Subcutaneous preadipocyte (primary cell): ENCODE data around the gene CD27. TPM values are rescaled to one million over a fixed set of nuclear protein-coding genes. Genes with fewer than 3 reads are reported as not detected.

Source experiments
- total RNA-seq: library from RNA; depleted of rRNA; stranded (reverse); fragments of >200 nt; gene quantifications from 2 replicates; pipeline ENCODE4 v1.2.3, GENCODE V29; 2012

Gene CD27
- total RNA-seq: not detected in 2 replicates

GRCh38 chr12:6444704-6445688, at the start of gene CD27:
CD27 (plus strand) TSS chr12:6444955; CDS start chr12:6445096, 141 bp downstream.

GRCh38 chr12:6451348-6452244, 6.8 kb downstream of the CD27 start, which contains the start of gene TAPBPL:
TAPBPL (plus strand) TSS chr12:6452042; CDS start chr12:6452249, 207 bp downstream.

DNA sequence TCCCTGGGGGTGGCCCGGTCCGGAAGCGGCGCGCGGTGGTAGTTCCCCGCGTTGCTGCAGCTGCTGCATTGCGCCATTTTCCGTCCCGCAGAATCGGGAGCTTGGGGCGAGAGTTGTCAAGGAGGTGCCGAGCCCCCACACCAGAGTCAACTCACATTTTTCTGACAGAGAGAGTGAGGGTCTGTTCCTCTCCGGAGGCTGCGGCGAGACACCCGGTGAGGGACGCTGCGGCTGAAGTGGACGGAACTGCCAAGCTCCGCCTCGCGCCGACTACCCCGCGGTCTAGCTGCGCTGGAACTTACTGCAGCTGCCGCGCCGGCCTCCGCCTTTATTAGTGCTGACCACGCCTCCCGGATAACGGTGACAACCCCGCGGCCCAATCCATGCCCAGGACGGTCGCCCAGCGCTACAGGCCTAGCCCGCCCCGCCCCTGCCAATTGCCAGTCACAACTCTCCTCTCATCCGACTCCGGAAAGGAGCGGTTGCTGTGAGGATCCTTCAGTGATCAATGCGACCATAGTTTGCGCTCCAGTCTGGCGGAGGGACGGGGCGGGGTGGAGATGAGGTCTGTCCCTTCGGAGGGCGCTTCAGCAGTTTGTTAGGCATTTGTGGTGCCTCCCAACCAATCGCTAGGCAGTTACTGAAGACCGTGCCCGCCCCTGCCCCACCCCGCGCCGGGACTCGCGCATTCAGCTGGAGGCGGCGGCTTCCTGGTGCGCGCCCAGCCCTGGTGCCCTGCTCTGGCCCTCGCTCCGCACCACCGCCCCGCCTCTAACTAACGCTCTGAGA, 25.8 kb downstream of the CD27 start, which contains the start of gene VAMP1:
VAMP1 (minus strand) TSS at position 303 of the 789 bp plus-strand sequence; CDS start at position 157, 146 bp downstream.

DNA sequence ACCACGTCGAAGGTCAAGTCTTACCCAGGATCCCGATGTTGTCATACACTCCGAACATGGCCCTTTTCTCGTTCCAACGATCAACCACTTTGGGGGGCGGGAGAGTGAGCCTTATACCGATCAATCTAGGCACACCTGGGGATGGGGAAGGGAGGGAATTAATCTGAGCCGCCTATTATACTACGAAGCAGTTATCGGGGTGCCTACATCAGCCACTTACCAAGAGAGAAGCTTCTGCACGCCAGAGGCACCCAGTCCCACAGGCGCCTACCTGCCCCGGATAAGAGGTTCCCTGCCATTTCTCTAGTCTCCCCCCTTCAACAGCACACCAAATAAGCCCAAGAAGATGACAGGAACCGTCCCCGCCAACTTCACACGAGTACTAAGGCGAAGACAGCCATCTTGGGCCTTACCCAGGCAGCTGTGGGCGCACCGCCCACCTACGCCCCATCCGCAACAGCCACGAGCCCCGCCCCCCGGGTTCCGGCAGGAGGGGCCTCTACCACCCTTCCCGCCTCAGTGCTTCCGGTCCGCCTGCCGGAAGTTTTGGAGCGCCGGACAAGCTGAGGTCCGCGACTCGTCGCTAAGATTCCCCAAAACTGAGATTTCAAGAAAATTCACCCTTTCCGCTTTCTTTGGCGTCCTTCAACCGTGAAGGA, 48.2 kb downstream of the CD27 start, which contains the start of gene MRPL51:
MRPL51 (minus strand) TSS at position 425 of the 659 bp plus-strand sequence; CDS start at position 299, 126 bp downstream.

DNA sequence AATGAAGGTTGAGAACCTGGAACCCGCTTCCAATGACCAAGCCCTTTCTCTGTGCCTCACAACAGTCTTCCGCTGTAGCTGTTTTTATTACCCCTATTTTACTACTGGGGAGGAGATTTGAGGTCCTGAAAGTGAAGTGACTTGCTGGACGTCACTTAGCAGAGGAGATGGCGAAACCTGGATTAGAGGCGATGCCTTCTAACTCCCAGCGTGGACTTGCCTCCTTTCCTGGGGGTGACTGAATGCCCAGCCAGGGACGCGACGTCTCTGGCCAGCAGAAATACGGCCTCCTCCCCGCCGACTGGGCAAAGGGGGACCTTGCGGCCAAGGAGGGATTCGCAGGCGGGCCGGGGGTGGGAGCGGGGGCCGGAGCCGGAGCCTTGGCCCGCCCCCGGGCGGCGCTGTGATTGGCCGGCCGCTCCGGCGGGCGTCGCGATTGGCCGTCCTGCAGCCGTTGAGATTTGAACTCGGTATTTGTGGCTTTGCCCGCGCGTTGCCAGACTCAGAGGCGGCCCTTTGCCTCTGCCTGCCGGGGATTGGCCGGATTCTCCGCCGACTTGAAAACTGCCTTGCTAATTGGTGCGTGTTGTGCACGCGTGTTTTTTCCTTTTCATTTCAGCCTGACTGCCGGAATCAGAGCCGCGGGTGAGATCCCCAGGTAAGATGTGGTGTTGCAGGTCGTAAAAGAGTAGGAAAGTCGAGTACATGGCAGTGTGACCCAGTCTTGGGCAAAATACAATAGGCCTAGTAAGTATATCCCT, 48.9 kb downstream of the CD27 start, which contains the start of gene NCAPD2:
NCAPD2 (plus strand) TSS at position 606 of the 761 bp plus-strand sequence. CDS start 997 bp downstream, outside the sequence.

Other genes with a start within 250 kb of the CD27 start
- gene CD9, start 244.6 kb upstream of the CD27 start, total RNA-seq: 117 and 128 TPM in 2 replicates
- under 0.01 and 0.20 TPM in 2 replicates for gene PLEKHG6, start 134.3 kb upstream of the CD27 start, total RNA-seq
- 236 and 316 TPM in 2 replicates for gene TNFRSF1A, start 102.9 kb upstream of the CD27 start, total RNA-seq
- gene SCNN1A, start 69.4 kb upstream of the CD27 start, total RNA-seq: under 0.01 TPM in 2 replicates
- 95.6 and 108 TPM in 2 replicates for gene LTBR, start 60.8 kb upstream of the CD27 start, total RNA-seq
- gene TAPBPL, start 7.1 kb downstream of the CD27 start, total RNA-seq: 3.9 and 6.2 TPM in 2 replicates
- gene VAMP1, start 25.7 kb downstream of the CD27 start, total RNA-seq: 3.9 and 9.2 TPM in 2 replicates
- gene MRPL51, start 48.3 kb downstream of the CD27 start, total RNA-seq: 75.3 and 87.5 TPM in 2 replicates
- 70.9 and 92.9 TPM in 2 replicates for gene NCAPD2, start 49.1 kb downstream of the CD27 start, total RNA-seq
- 8,341 and 11,860 TPM in 2 replicates for gene GAPDH, start 89.6 kb downstream of the CD27 start, total RNA-seq
- 11.0 and 14.5 TPM in 2 replicates for gene IFFO1, start 111.1 kb downstream of the CD27 start, total RNA-seq
- gene NOP2, start 123.3 kb downstream of the CD27 start, total RNA-seq: 22.4 and 33.8 TPM in 2 replicates
- 165 and 208 TPM in 2 replicates for gene CHD4, start 162.4 kb downstream of the CD27 start, total RNA-seq
- not detected in 2 replicates for gene LPAR5, start 191.0 kb downstream of the CD27 start, total RNA-seq
- gene ACRBP, start 202.5 kb downstream of the CD27 start, total RNA-seq: 0.78 and 1.1 TPM in 2 replicates
- 13.5 and 21.7 TPM in 2 replicates for gene ING4, start 218.2 kb downstream of the CD27 start, total RNA-seq
- 16.9 and 17.8 TPM in 2 replicates for gene ZNF384, start 244.4 kb downstream of the CD27 start, total RNA-seq